Activated gamma-delta T cell treated with anti-CD3 and anti-CD28 coated beads, Interleukin-2, amount 50 U/mL, for 16 hours (primary cell): ENCODE measurements around the gene CDC42EP3.

ENCODE experiments used
- DNase-seq: peaks from one replicate; pipeline ENCODE4 v3.0.0-alpha.2; 2020; ENCODE audit warnings: low read depth

The CDC42EP3 gene

GRCh38 chr2:37683921-37684780 is 12.7 kb upstream of the CDC42EP3 start:
- no peak for DNase-seq

GRCh38 chr2:37683241-37683640 is 11.8 kb upstream of the CDC42EP3 start:
- no peak for DNase-seq

DNA sequence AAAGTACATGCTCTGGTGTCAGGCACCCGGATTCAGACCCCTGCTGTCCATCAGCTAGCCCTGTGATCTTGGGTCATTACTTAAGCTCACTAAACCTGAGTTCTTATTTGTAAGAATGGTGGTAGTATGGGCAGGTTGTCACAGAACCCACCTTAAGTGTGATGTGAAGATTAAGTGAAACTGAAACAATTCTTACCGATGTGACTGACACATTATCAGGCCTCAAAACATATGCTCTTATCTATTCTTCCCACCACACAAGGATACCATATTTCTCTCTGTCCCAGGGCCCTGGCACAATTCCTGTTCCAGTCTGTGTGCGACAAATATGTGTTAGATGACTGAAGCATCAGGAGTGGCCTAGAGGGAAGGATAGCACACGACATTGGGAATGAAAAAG is 11.0 kb upstream of the CDC42EP3 start:
- DNase-seq, result no peak

GRCh38 chr2:37681587-37681986 is 10.1 kb upstream of the CDC42EP3 start:
- DNase-seq, result no peak

DNA sequence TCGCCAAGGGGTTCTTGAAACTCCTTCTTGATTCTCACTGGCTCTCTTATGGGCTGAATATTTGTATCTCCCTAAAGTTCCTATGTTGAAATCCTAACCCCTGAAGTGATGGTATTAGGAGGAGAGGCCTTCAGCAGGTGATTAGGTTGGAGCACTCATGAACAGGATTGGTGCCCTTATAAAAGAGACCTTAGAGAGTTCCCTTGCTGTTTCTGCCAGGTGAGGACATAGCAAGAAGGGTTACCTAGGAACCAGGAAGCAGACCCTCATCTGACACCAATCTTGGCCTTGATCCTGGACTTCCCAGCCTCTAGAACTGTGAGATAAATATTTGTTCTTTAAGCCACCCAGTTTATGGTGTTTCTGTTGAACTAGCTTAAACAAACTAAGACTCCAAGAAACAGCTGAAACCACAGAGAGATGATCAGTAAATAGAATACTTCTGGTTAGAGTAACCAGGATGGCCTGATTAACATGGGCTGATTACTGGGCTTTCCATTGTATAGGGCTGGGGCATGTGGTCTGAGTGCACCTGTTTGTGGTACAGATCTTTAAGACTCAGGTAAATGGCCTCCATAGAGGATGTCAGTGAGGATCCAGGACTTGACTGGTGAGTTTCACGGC is 7.7 kb upstream of the CDC42EP3 start:
- no peak for DNase-seq

DNA sequence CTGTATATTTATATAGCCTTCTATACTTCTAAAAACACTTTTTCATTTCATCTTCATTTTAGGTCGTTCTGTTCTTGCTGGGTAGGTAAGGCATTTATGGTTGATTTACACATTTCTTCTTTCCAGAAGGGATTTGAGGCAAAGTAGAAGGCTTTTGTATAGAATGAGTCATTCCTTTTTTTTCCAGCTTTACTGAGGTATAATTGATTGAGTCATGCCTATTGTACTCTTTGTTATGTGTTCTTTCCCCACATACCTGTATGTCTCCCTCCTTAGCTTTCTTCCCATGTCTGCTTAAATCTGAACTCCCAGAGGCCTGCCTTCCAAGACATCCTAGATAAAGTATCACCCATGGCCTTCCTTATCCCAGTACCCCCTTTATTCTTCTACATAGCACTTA is 4.8 kb upstream of the CDC42EP3 start:
- no peak for DNase-seq

GRCh38 chr2:37674946-37675345 is 3.5 kb upstream of the CDC42EP3 start:
- DNase-seq, result no peak

GRCh38 chr2:37672870-37673184 is 1.4 kb upstream of the CDC42EP3 start:
- DNase-seq, result no peak

DNA sequence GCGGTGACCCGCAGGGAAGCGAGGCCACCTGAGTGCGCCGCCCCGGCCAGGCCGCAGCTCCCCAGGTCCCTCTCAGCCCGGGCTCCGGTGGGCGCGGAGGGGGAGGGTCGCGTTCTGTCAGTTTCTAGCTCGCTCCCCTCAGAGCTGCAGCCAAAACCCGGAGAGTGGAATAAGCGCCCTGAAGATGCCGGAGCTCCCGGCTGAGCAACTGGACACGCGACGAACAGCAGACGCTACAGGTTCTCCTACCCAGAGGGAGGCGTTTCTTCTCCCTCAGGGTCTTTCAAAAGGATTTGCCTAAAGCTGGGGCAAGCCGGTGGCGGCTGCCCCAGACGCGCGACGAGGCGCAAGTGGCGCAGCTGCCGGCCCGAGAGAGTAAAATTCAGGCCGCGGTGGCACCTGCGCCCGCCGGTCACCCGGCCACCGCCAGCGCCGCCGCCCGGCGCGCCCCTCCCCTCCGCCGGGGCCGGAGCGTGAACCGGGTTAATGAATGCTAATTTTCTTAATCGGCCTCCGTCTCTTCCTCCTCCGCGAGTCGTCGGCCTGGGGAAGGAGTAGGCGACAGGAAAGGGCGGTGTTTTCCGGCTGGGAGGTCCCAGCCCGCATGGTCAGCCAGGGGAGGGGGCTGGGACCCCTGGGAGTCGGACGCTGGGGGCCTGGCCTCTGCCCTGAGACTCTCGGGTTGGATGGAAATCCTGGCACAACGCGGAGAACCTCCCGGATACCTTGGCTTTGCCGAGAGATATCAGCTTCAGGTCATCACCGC is 845 bp upstream of the CDC42EP3 start:
- DNase-seq, result peak; percentile 50

DNA sequence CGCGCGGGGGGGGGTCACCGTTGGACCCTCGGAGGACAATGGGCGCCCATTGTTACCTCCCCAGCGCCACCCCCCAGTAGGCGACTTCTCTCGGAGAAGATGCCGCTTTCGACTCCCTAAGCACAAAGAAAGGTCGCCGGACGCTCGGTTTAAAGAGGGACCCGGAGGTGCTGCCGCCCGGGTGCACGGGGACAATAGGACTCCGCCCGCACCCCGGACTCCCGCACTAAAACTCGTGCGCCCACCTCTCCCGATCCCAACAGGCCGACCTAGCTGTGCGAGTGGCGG is 318 bp upstream of the CDC42EP3 start:
- DNase-seq, result no peak

- no peak for DNase-seq
Observed at GRCh38 chr2:37670378-37671008, 949 bp downstream of the CDC42EP3 start.

- DNase-seq, result no peak
Observed at GRCh38 chr2:37669446-37669845, 2.0 kb downstream of the CDC42EP3 start.

DNA sequence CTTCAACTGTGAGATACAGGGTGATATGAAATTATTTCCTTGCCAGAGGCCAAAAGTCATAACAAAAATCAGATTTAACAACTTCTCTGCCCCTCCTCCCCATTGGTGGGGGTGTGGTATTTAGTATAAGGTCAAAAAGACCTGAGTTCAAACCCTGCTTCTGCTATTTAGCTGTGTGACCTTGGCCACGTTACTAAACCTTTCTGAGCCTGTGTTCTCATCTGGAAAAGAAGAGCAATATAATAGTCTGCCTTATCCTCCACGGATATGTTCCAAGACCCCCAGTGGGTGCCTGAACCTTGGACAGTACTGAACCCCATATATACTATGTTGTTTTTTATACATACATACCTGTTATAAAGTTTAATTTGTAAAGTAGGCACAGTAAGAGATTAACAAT is 3.7 kb downstream of the CDC42EP3 start:
- no peak for DNase-seq

DNA sequence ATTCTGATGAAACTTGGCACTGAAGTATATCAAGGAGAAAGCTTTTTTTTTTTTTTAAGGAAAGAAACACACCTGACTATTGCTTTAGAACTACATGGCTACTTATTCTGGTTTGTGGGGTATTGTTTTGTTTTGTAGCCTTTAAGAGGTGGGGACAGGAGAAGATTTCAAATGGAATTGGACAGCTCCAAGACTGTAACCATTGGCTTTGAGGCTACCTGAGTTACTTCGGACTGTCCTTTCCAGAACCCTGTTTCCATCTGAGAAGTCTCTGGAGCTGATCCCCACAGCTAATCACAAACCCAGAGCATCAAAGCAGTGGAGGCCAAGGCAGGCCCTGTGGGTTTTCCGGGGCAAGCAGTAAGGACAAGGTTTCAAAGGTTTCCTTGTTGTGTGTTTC is 4.7 kb downstream of the CDC42EP3 start:
- DNase-seq, result no peak

- no peak for DNase-seq
Observed at GRCh38 chr2:37665604-37666362, 5.7 kb downstream of the CDC42EP3 start.

- DNase-seq, result no peak
Observed at GRCh38 chr2:37665043-37665442, 6.4 kb downstream of the CDC42EP3 start.

DNA sequence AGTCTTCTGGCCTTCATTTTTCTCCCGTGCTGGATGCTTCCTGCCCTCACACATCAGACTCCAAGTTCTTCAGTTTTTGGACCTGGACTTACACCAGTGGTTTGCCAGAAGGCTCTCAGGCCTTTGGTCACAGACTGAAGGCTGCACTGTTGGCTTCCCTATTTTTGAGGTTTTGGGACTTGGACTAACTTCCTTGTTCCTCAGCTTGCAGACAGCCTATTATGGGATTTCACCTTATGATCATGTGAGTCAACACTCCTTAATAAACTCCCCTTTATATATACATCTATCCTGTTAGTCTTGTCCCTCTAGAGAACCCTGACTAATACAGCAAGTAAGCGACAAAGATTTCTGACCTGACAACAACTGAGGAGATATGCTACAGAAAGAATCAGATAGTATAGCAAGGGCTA is 7.2 kb downstream of the CDC42EP3 start:
- DNase-seq, result no peak

DNA sequence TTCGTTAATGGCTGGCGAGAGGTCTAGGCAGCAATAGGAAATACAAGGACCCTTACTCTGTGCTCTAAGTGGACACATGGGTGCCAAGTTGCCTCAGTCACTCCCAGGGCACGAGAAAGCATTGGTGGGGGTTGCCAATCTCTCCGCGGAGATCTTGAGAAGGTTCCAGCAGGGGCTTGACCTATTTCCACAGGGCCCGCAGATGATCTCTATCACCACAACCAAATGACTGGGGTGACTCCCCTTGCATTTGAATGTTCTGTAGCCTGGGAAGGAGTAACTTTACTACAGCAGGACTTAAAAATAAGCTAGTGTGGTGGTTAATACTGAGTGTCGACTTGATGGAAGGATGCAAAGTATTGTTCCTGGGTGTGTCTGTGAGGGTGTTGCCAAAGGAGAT is 8.1 kb downstream of the CDC42EP3 start:
- DNase-seq, result no peak

GRCh38 chr2:37659723-37660122 is 11.7 kb downstream of the CDC42EP3 start:
- DNase-seq, result no peak

DNA sequence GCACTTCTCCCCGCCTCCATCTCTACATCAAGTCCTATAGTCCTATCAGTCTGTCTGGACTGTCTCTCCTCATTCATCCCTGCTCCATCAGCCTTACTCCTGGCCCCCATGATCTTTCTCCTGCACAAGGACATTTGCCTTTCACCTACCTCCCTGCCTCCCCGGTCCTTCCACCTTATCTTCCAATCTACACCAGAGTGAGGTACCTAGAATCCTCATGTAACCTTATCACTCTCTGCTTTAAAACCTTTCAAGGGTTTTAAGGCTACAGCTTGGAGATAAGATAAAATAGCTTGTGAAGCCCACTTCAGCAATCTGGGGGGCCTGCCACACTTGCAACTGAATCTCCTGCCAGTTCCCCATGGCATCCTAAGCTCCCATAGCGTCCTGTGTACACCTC is 12.8 kb downstream of the CDC42EP3 start:
- no peak for DNase-seq

GRCh38 chr2:37657471-37657870 is 14.0 kb downstream of the CDC42EP3 start:
- DNase-seq, result no peak
